ENCODE results near the gene ZNF469. TPM values are rescaled to one million over a fixed set of nuclear protein-coding genes. Genes with fewer than 3 reads are reported as not detected.

The ZNF469 gene
- total and polyA plus RNA-seq, 11 donors, result 0.48 to 2.8 (median 1.00) TPM

GRCh38 chr16:88347656-88348376 lies 34.9 kb upstream of the ZNF469 start:
- TF ChIP-seq POLR2A (IDR thresholded peaks at IDR 0.05) (no peak), CTCF (IDR thresholded peaks at IDR 0.05) (no peak)
- DNase-seq (peak in 3 of 5 donors; percentile 13 to 58 (median 17)), ATAC-seq (no peak)
- Histone ChIP-seq H3K9me3 (peaks cover 0 to 7% (median 0%) of the 10 kb centered on the region in 12 donors), H3K4me3 (no peak overlapping the region), H3K36me3 (no peaks in the 10 kb centered on the region), H3K27ac (no peak overlapping the region), H3K4me1 (no peaks in the 10 kb centered on the region), H3K27me3 (no peaks in the 10 kb centered on the region)
- intact Hi-C loops (cut with DNase I), result no loop called here
- WGBS, 4 donors, result 71 to 82% (median 78%) methylated on average over 16 to 21 of the region's 21 CpGs

- no peaks in the 10 kb centered on the region for H3K36me3 ChIP-seq
- no peak overlapping the region for H3K4me3 ChIP-seq
- ATAC-seq, result no peak
- TF ChIP-seq POLR2A (IDR thresholded peaks at IDR 0.05), result no peak
- no peak for TF ChIP-seq CTCF (IDR thresholded peaks at IDR 0.05)
- H3K4me1 ChIP-seq, result no peaks in the 10 kb centered on the region
- H3K27me3 ChIP-seq, result no peaks in the 10 kb centered on the region
- intact Hi-C loops (cut with DNase I), result no loop called here
- peaks cover 0 to 3% (median 0%) of the 10 kb centered on the region in 12 donors for H3K9me3 ChIP-seq
- WGBS, 4 donors, result 85 to 91% (median 86%) methylated on average over 14 to 25 of the region's 25 CpGs
- H3K27ac ChIP-seq, result no peak overlapping the region
- DNase-seq, result peak in 2 of 5 donors; percentile 14 to 45
These were observed 34.2 kb upstream of the ZNF469 start for GRCh38 chr16:88348377-88349152.

DNA sequence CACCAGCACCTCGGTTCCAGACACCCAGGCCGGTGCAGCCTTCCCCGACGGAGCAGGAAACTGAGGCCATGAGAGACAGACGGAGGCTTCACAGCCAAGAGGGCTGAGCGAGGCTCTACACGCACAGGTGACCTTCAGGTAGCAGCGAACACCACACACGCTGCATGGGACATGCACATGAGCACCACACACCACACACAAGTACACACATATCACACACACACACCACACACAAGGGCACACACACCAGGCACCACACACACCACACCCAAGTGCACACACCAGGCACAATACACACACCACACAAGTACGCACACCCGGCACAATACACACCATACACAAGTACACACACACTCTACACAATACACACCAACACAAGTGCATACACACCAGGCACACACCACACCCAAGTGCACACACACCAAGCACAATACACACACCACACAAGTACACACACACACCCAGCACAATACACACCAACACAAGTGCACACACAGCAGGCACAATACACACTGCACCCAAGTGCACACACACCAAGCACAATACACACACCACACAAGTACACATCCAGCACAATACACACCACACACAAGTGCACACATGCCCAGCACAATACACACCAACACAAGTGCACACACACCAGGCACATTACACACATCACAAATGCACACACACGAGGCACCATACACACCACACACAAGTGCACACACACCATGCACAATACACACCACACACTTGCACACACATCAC lies 33.4 kb upstream of the ZNF469 start:
- Histone ChIP-seq H3K27ac (no peak overlapping the region), H3K4me3 (no peak overlapping the region), H3K4me1 (no peaks in the 10 kb centered on the region), H3K27me3 (no peaks in the 10 kb centered on the region), H3K9me3 (no peaks in the 10 kb centered on the region), H3K36me3 (no peaks in the 10 kb centered on the region)
- 72 to 81% (median 77%) methylated on average over 12 of the region's 12 CpGs for WGBS, 4 donors
- intact Hi-C loops (cut with DNase I), result no loop called here
- DNase-seq (peak in 1 of 5 donors; percentile 4), ATAC-seq (no peak)
- TF ChIP-seq POLR2A (IDR thresholded peaks at IDR 0.05), result no peak
- TF ChIP-seq CTCF (IDR thresholded peaks at IDR 0.05), result no peak

All from heart left ventricle (tissue), 16 donors.